ENCODE results near the gene PPP5C.

The PPP5C gene

GRCh38 chr19:46349311-46349993 lies 2.6 kb downstream of the PPP5C start:
- Histone ChIP-seq H3K4me3 (ENCODE audit: low read length) (no peak overlapping the region), H3K27ac (ENCODE audit: low read depth, low read length) (no peak overlapping the region), H2BK120ac (ENCODE audit: low read depth, low read length) (no peak overlapping the region), H2BK5ac (ENCODE audit: low read length) (no peak overlapping the region), H4K5ac (ENCODE audit: low read length) (no peak overlapping the region), H3K4ac (ENCODE audit: low read depth, low read length) (no peak overlapping the region), H3K4me2 (ENCODE audit: low read length) (no peak overlapping the region), H3K4me1 (ENCODE audit: control insufficient read depth, low read depth, low read length) (peaks cover 6% of the 10 kb centered on the region), H3K27me3 (ENCODE audit: insufficient read depth, low read length, poor library complexity) (no peaks in the 10 kb centered on the region), H3K18ac (ENCODE audit: low read length) (no peak overlapping the region), H2AK5ac (ENCODE audit: low read length) (no peak overlapping the region), H3K79me1 (ENCODE audit: low read length) (peaks cover 28% of the 10 kb centered on the region), H4K8ac (ENCODE audit: low read depth, low read length) (no peak overlapping the region), H3K56ac (ENCODE audit: low read length) (no peak overlapping the region), H2BK15ac (replicated peaks; ENCODE audit: low read depth) (no peak overlapping the region), H3K36me3 (ENCODE audit: control insufficient read depth, insufficient read depth, low read length) (peaks cover 6% of the 10 kb centered on the region), H3K79me2 (ENCODE audit: control insufficient read depth, insufficient read depth, low read length) (peaks cover 57% of the 10 kb centered on the region), H3K9ac (ENCODE audit: low read length) (no peak overlapping the region), H3K23ac (ENCODE audit: low read length) (no peak overlapping the region)
- DNase-seq, result no peak
- no CpG with 5 or more reads among the region's 11 CpGs for WGBS (ENCODE audit: extremely low coverage, insufficient coverage, low lambda C conversion rate)

GRCh38 chr19:46350029-46350757 lies 3.3 kb downstream of the PPP5C start:
- Histone ChIP-seq H3K27me3 (ENCODE audit: insufficient read depth, low read length, poor library complexity) (no peaks in the 10 kb centered on the region), H3K36me3 (ENCODE audit: control insufficient read depth, insufficient read depth, low read length) (peaks cover 11% of the 10 kb centered on the region), H2BK15ac (replicated peaks; ENCODE audit: low read depth) (no peak overlapping the region), H3K27ac (ENCODE audit: low read depth, low read length) (no peak overlapping the region), H4K5ac (ENCODE audit: low read length) (no peak overlapping the region), H3K4me2 (ENCODE audit: low read length) (no peak overlapping the region), H3K79me1 (ENCODE audit: low read length) (peaks cover 28% of the 10 kb centered on the region), H2BK5ac (ENCODE audit: low read length) (no peak overlapping the region), H3K79me2 (ENCODE audit: control insufficient read depth, insufficient read depth, low read length) (peaks cover 58% of the 10 kb centered on the region), H3K9ac (ENCODE audit: low read length) (no peak overlapping the region), H3K56ac (ENCODE audit: low read length) (peak overlapping the region; percentile 74), H3K18ac (ENCODE audit: low read length) (no peak overlapping the region), H3K23ac (ENCODE audit: low read length) (no peak overlapping the region), H3K4me3 (ENCODE audit: low read length) (no peak overlapping the region), H4K8ac (ENCODE audit: low read depth, low read length) (no peak overlapping the region), H3K4ac (ENCODE audit: low read depth, low read length) (no peak overlapping the region), H3K4me1 (ENCODE audit: control insufficient read depth, low read depth, low read length) (peaks cover 6% of the 10 kb centered on the region), H2AK5ac (ENCODE audit: low read length) (no peak overlapping the region), H2BK120ac (ENCODE audit: low read depth, low read length) (no peak overlapping the region)
- no CpG with 5 or more reads among the region's 8 CpGs for WGBS (ENCODE audit: extremely low coverage, insufficient coverage, low lambda C conversion rate)
- DNase-seq, result no peak

GRCh38 chr19:46350758-46351159 lies 3.9 kb downstream of the PPP5C start:
- Histone ChIP-seq H4K8ac (ENCODE audit: low read depth, low read length) (no peak overlapping the region), H3K23ac (ENCODE audit: low read length) (no peak overlapping the region), H3K18ac (ENCODE audit: low read length) (no peak overlapping the region), H4K5ac (ENCODE audit: low read length) (no peak overlapping the region), H3K4me1 (ENCODE audit: control insufficient read depth, low read depth, low read length) (peaks cover 6% of the 10 kb centered on the region), H2BK15ac (replicated peaks; ENCODE audit: low read depth) (no peak overlapping the region), H2AK5ac (ENCODE audit: low read length) (no peak overlapping the region), H3K4ac (ENCODE audit: low read depth, low read length) (no peak overlapping the region), H3K56ac (ENCODE audit: low read length) (peak overlapping the region; percentile 74), H2BK5ac (ENCODE audit: low read length) (no peak overlapping the region), H3K27ac (ENCODE audit: low read depth, low read length) (no peak overlapping the region), H3K4me2 (ENCODE audit: low read length) (no peak overlapping the region), H3K9ac (ENCODE audit: low read length) (peak overlapping the region; percentile 53), H2BK120ac (ENCODE audit: low read depth, low read length) (no peak overlapping the region), H3K27me3 (ENCODE audit: insufficient read depth, low read length, poor library complexity) (no peaks in the 10 kb centered on the region), H3K79me2 (ENCODE audit: control insufficient read depth, insufficient read depth, low read length) (peaks cover 58% of the 10 kb centered on the region), H3K36me3 (ENCODE audit: control insufficient read depth, insufficient read depth, low read length) (peaks cover 11% of the 10 kb centered on the region), H3K4me3 (ENCODE audit: low read length) (no peak overlapping the region), H3K79me1 (ENCODE audit: low read length) (peaks cover 28% of the 10 kb centered on the region)
- WGBS (ENCODE audit: extremely low coverage, insufficient coverage, low lambda C conversion rate), result no CpG with 5 or more reads among the region's 8 CpGs
- no peak for DNase-seq

- H3K4me3 ChIP-seq (ENCODE audit: low read length), result no peak overlapping the region
- H3K4me1 ChIP-seq (ENCODE audit: control insufficient read depth, low read depth, low read length), result peaks cover 3% of the 10 kb centered on the region
- H3K9ac ChIP-seq (ENCODE audit: low read length), result peak overlapping the region; percentile 29
- H3K18ac ChIP-seq (ENCODE audit: low read length), result no peak overlapping the region
- no peaks in the 10 kb centered on the region for H3K27me3 ChIP-seq (ENCODE audit: insufficient read depth, low read length, poor library complexity)
- no peak overlapping the region for H4K8ac ChIP-seq (ENCODE audit: low read depth, low read length)
- no peak overlapping the region for H3K4ac ChIP-seq (ENCODE audit: low read depth, low read length)
- H3K79me2 ChIP-seq (ENCODE audit: control insufficient read depth, insufficient read depth, low read length), result peaks cover 58% of the 10 kb centered on the region
- H2BK5ac ChIP-seq (ENCODE audit: low read length), result no peak overlapping the region
- H4K5ac ChIP-seq (ENCODE audit: low read length), result no peak overlapping the region
- no peak overlapping the region for H3K27ac ChIP-seq (ENCODE audit: low read depth, low read length)
- WGBS (ENCODE audit: extremely low coverage, insufficient coverage, low lambda C conversion rate), result no CpG with 5 or more reads among the region's 18 CpGs
- peak overlapping the region; percentile 74 for H3K23ac ChIP-seq (ENCODE audit: low read length)
- H3K36me3 ChIP-seq (ENCODE audit: control insufficient read depth, insufficient read depth, low read length), result peaks cover 13% of the 10 kb centered on the region
- H2BK15ac ChIP-seq (replicated peaks; ENCODE audit: low read depth), result no peak overlapping the region
- no peak for DNase-seq
- H2BK120ac ChIP-seq (ENCODE audit: low read depth, low read length), result no peak overlapping the region
- no peak overlapping the region for H2AK5ac ChIP-seq (ENCODE audit: low read length)
- peaks cover 28% of the 10 kb centered on the region for H3K79me1 ChIP-seq (ENCODE audit: low read length)
- H3K4me2 ChIP-seq (ENCODE audit: low read length), result no peak overlapping the region
- peak overlapping the region; percentile 22 for H3K56ac ChIP-seq (ENCODE audit: low read length)
Measured at GRCh38 chr19:46351241-46352041, 4.6 kb downstream of the PPP5C start.

- H3K79me1 ChIP-seq (ENCODE audit: low read length), result peaks cover 32% of the 10 kb centered on the region
- H2BK120ac ChIP-seq (ENCODE audit: low read depth, low read length), result no peak overlapping the region
- no peak overlapping the region for H3K4me3 ChIP-seq (ENCODE audit: low read length)
- WGBS (ENCODE audit: extremely low coverage, insufficient coverage, low lambda C conversion rate), result no CpG with 5 or more reads among the region's 28 CpGs
- no peak overlapping the region for H3K56ac ChIP-seq (ENCODE audit: low read length)
- H3K9ac ChIP-seq (ENCODE audit: low read length), result no peak overlapping the region
- H2BK15ac ChIP-seq (replicated peaks; ENCODE audit: low read depth), result no peak overlapping the region
- H3K36me3 ChIP-seq (ENCODE audit: control insufficient read depth, insufficient read depth, low read length), result peaks cover 17% of the 10 kb centered on the region
- DNase-seq, result no peak
- no peak overlapping the region for H2BK5ac ChIP-seq (ENCODE audit: low read length)
- no peak overlapping the region for H2AK5ac ChIP-seq (ENCODE audit: low read length)
- H3K4me2 ChIP-seq (ENCODE audit: low read length), result no peak overlapping the region
- no peak overlapping the region for H3K27ac ChIP-seq (ENCODE audit: low read depth, low read length)
- H3K27me3 ChIP-seq (ENCODE audit: insufficient read depth, low read length, poor library complexity), result no peaks in the 10 kb centered on the region
- peaks cover 6% of the 10 kb centered on the region for H3K4me1 ChIP-seq (ENCODE audit: control insufficient read depth, low read depth, low read length)
- peaks cover 51% of the 10 kb centered on the region for H3K79me2 ChIP-seq (ENCODE audit: control insufficient read depth, insufficient read depth, low read length)
- no peak overlapping the region for H4K8ac ChIP-seq (ENCODE audit: low read depth, low read length)
- no peak overlapping the region for H3K23ac ChIP-seq (ENCODE audit: low read length)
- H4K5ac ChIP-seq (ENCODE audit: low read length), result no peak overlapping the region
- no peak overlapping the region for H3K4ac ChIP-seq (ENCODE audit: low read depth, low read length)
- no peak overlapping the region for H3K18ac ChIP-seq (ENCODE audit: low read length)
Measured at GRCh38 chr19:46353730-46354528, 7.0 kb downstream of the PPP5C start.

Measured in mesendoderm (in vitro differentiated cells).